Erythroblast (primary cell): ENCODE measurements around the gene ERGIC1.

Experiments used
- GATA1 ChIP-seq: IDR thresholded peaks from 2 replicates; pipeline ENCODE4 v1.6.1; 2011; ENCODE audit warnings: low read depth, mild to moderate bottlenecking, control low read depth, low read length, moderate library complexity
- POLR2A ChIP-seq: IDR thresholded peaks from 2 replicates; pipeline ENCODE4 v1.6.1; 2011; ENCODE audit warnings: mild to moderate bottlenecking, low read length

GRCh38 chr5:172856336-172856735 is 22.3 kb downstream of the ERGIC1 start:
- TF ChIP-seq POLR2A (no peak), GATA1 (no peak)
